ENCODE measurements around the gene FAT3.

The FAT3 gene

DNA sequence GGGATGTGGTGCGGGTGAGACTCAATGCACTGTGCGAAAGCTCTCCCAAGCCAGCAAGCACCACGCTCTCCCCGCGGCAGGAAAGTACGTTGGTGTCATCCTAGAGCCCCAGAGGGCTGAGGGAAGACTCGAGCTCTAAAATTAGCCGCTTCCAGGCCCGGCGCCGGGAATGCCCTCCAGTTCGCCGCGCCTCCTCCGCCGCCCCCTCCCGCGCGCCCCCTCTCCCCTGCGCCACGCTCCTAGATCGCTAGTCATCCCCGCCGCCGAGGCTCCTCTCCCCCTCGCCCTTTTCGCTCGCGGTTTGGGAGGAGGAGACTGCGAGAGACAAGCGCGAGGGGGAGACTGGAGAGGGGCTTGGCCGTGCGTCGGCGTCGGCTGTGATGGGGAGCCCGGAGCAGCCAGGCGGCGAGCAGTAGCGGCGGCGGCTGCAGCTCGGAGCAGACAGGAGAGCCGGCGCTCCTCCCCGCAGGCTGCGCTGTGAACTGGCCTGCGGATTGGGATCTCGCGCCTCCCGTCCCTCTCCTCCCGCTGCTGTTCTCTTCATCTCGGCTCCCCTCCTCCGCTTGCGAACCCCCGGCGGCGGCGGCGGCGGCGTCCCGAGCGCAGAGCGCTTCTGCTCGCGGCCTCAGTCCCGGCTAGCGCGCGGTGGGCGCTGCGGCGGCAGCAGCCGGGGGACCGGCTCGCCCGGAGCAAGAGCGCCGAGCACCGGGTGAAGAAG is at the start of gene FAT3:
Gene FAT3 (plus strand): TSS at position 412 of the 718 bp plus-strand sequence. CDS start 127,295 bp downstream, outside the sequence.
- no peak for DNase-seq

DNA sequence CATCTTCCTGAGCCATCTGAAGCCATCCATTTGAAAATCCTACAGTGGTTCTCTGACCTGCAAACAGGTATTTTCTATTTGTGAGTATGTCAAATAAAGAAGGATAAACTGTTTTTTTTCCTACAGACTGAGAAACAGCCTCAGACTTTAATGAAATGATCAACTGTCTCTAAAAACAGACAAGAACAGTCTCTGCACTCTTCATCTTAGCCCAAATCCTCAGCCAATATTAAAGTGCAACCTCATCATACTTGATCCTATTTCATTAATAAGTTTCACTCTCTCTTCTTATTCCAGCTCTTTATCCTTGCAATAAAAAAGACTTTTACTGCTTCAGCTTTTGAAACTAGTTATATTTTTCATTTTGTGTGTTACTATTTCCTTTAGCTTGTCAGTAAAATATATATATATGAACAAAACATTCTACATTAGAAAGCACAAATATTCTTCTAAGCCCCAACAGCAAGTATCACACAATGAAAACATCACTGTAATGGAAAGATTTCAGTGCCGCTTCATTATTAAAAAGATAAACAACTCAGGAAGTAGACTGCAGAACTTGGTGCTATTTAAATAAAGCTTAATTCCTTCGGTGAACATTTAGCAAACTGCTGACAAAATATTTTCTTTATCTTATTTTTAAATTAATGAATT is 45.5 kb upstream of the FAT3 start:
- DNase-seq = no peak

DNA sequence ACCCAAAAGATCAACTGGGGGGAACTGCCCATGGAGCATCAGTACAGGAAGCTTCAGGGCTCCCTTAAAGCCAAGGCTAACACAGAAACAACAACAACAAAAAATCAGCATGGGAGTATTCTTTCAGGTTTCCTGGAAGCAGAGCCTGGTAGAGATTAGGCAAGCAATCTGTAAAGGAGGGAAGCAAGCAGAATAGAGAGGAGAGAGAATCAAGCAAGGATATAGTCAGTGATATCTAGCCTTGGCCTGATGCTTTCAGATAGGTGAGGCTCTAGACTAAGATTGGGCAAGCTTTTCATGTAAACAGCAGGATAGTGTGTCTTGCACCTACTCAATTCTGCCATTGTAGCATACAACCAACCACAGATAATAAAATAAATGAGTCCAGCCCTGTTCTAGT is 44.4 kb upstream of the FAT3 start:
- no peak for DNase-seq

DNA sequence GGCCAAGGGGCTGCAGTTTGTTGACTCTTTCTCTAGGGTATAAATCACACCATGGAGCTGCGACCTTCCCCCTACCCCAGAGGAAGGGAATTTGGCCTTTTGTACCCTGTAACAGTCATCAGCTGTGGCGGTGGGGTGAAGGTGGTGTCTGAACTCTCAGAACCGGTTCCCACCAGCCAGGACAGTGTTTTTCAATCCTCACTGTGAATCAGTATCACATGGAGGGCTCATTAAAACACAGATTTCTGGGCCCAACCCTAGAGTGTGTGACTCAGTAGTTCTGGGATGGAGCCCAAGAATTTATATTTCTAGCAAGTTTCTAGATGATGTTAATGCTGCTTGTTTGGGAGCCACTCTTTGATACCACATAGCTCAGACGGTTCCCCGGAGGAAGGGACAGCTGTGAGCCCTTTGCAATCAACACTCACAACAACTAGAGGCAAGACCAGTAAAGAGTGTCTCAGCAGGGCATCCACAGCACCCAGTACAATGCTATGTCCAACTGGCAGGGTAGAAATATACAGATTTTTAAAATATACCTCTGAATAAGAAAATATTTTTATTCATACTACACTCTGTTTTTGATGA is 43.9 kb upstream of the FAT3 start:
- DNase-seq = no peak

DNA sequence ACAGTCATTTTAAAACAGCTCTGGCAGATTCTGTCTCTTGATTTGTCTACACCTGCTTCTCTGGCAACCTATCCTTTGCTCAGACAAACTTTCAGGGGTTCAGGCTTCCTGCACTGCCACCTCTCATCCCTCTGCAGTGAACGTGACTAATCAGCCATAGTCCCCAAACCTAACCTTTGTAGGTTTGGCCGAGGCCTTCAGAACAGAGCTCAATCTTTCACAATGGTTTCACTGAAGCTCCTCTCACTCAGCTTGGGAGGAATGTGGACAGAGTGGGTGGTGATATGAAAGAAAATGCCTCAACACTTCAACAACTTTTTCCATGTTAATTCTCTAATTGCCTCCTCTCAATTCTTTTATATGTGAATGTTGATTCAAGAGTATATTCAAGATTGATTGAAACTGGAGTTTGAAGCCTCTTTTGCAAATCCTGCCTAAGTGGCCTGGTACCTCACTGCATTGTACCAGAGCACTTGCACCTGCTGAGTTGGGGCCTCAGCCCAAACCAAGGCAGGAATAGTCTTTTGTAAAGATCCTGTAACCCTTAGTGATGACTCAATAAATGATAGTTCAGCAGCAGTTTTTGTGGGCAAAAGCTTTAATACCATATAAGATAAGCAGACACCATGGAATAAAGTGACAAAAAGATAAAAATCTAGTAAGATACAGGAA is 33.9 kb upstream of the FAT3 start:
- no peak for DNase-seq

GRCh38 chr11:92192141-92192540 is 32.5 kb upstream of the FAT3 start:
- DNase-seq = no peak

GRCh38 chr11:92198268-92198667 is 26.4 kb upstream of the FAT3 start:
- DNase-seq = no peak

GRCh38 chr11:92199991-92200390 is 24.6 kb upstream of the FAT3 start:
- no peak for DNase-seq

DNA sequence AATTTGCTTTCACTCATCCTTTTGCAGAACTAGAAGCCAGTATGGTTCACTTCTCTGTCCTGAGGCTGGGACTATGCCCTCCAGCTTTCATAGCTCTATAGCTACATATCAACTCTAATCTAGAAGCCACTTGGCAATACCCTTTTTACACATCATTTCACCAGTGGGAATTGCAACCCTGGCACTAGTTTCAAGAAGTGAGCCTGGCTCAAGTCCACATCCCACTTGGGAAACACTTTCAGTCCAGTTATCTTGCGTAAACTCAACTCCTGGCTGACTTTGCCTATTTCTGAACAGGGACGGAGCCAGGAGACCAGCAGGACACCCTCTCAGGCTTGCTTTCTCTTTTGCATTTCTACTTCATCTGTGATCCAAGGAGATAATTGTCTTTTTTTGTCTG is 19.9 kb upstream of the FAT3 start:
- no peak for DNase-seq

- no peak for DNase-seq
These were observed 18.2 kb upstream of the FAT3 start for GRCh38 chr11:92206441-92206840.

- DNase-seq = no peak
These were observed 12.9 kb upstream of the FAT3 start for GRCh38 chr11:92211576-92212167.

- DNase-seq = no peak
These were observed 12.1 kb upstream of the FAT3 start for GRCh38 chr11:92212530-92212929.

DNA sequence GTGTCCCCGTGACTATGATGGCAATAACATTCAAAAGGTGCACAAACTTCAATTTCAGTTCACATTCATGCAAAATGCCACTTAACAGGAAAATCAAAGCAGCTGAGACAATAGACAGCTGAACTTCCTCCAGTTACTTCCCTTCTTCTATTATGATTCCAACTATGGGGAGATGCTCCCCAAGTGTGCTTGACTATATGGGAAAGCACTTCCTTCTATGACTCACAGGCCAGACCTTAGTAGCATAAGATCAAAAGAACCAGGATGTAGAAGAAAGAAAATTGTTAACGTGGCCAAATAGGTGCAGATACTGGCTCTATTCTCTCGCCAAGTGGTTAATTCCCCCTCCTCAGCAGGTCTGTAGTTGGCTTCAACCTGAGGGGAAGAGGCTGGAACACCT is 7.8 kb upstream of the FAT3 start:
- DNase-seq = no peak

- DNase-seq = no peak
These were observed 5.1 kb upstream of the FAT3 start for GRCh38 chr11:92219476-92219875.

GRCh38 chr11:92222701-92223100 is 1.9 kb upstream of the FAT3 start:
- DNase-seq = no peak

DNA sequence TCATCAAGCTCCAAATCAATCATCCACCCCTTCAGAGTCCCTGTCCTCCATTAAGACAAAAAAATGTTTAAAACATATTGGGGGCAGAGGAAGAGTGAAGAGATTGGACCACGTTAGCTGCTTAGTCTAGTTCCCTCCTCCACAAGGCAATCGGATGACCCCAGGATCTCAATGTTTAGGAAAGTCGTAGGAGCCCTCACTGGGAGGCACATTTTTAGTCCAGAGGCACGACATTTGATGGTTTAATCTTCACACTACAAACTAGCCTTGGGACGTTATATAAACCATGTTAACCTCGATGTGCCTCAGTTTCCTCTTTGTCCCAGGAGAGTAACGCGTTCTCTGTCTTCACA is 588 bp upstream of the FAT3 start:
- no peak for DNase-seq

DNA sequence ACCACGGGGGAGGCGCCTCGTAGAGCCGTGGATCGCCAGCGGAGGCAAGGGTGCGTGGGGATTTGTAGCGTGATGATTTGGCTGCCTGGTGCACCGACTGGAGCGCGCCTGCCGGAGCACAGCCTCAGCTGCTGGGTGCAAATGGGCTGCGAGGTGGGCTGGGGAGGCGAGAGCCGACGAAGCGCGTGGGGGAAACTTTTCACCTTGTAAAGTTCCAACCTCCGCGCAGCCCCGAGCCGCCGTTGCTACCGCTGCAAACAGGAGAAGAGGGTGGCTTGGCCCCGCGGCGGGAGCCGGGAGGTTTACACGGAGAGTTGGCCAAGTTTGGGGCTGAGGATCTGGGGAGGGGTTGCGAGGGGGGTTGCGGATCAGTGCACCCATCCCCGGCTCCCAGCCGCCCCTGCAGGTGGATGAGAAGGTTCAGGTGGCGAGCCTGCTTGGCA is 528 bp downstream of the FAT3 start:
- DNase-seq = no peak

- DNase-seq = no peak
These were observed 1.1 kb downstream of the FAT3 start for GRCh38 chr11:92225568-92226330.

- DNase-seq = no peak
These were observed 2.0 kb downstream of the FAT3 start for GRCh38 chr11:92226331-92227229.

- DNase-seq = no peak
These were observed 2.7 kb downstream of the FAT3 start for GRCh38 chr11:92227230-92227814.

Measured in activated CD8-positive, alpha-beta memory T cell treated with anti-CD3 and anti-CD28 coated beads, Interleukin-2, amount 50 U/mL, for 4 hours (primary cell).